IMR-90 (cell line): ENCODE results near the gene ADAMTS12. TPM values are rescaled to one million over a fixed set of nuclear protein-coding genes. Genes with fewer than 3 reads are reported as not detected.

Experiments
- ATAC-seq: fragments of 200-7000 bp; cut with Tn5 transposase; 2 replicates; pipeline ENCODE4 v1.9.1; 2020; ENCODE audit warnings: low read depth, mild to moderate bottlenecking, moderate library complexity
- BruUV-seq: library from RNA; stranded (reverse); fragments of 400-500 nt; replicated peaks from 2 replicates; lab custom pipeline; 2021; lab: Mats Ljungman, UMichigan
- CTCF ChIA-PET: fragments of 300-600 bp; formaldehyde crosslinking; extraction: SDS; loops from one replicate; lab custom pipeline; 2021; ENCODE audit warnings: antibody characterized with exemption; lab: Yijun Ruan, JAX
- POLR2A ChIA-PET: fragments of 300-600 bp; sonication (Branson Sonifier 250); formaldehyde crosslinking; loops from one replicate; lab custom pipeline; 2022; ENCODE audit warnings: antibody characterized with exemption; ENCODE audit not compliant: unreplicated experiment; lab: Charles Lee
- DNase-seq: peaks from one replicate; pipeline ENCODE4 v3.0.0; 2013
- H2AFZ ChIP-seq: replicated peaks from 2 replicates; pipeline ENCODE3; 2013; ENCODE audit warnings: low read length, mild to moderate bottlenecking; ENCODE audit not compliant: poor library complexity
- H2AK5ac ChIP-seq: 2 replicates; pipeline ENCODE4 v1.6.1; 2013; ENCODE audit warnings: low read depth, low read length, inconsistent platforms
- H2AK9ac ChIP-seq: replicated peaks from 2 replicates; pipeline ENCODE3; 2013; ENCODE audit warnings: mild to moderate bottlenecking, low read depth, low read length, moderate library complexity; ENCODE audit not compliant: poor library complexity
- H2BK120ac ChIP-seq: 2 replicates; pipeline ENCODE4 v1.6.1; 2013; ENCODE audit warnings: low read depth, low read length, inconsistent platforms
- H2BK15ac ChIP-seq: 3 replicates; pipeline ENCODE4 v1.6.1; 2013; ENCODE audit warnings: low read depth, low read length, inconsistent platforms
- H2BK20ac ChIP-seq: 2 replicates; pipeline ENCODE4 v1.6.1; 2013; ENCODE audit warnings: low read depth, mild to moderate bottlenecking, inconsistent platforms, low read length, moderate library complexity
- H2BK5ac ChIP-seq: 2 replicates; pipeline ENCODE4 v1.6.1; 2013; ENCODE audit warnings: mild to moderate bottlenecking, low read depth, low read length, inconsistent platforms; ENCODE audit not compliant: poor library complexity, severe bottlenecking
- H3K14ac ChIP-seq: replicated peaks from 2 replicates; pipeline ENCODE4 v1.6.1; 2013; ENCODE audit warnings: low read depth, low read length, inconsistent platforms
- H3K18ac ChIP-seq: 2 replicates; pipeline ENCODE4 v1.6.1; 2013; ENCODE audit warnings: low read depth, low read length, control low read depth
- H3K23ac ChIP-seq: 2 replicates; pipeline ENCODE4 v1.6.1; 2013; ENCODE audit warnings: low read depth, low read length, inconsistent platforms
- H3K27ac ChIP-seq: 2 replicates; pipeline ENCODE4 v1.5.1; 2013; ENCODE audit warnings: mild to moderate bottlenecking, control low read depth, low read length; ENCODE audit not compliant: insufficient read depth
- H3K27me3 ChIP-seq: 2 replicates; pipeline ENCODE4 v1.6.1; 2013; ENCODE audit warnings: low read length; ENCODE audit not compliant: control insufficient read depth, insufficient read depth
- H3K36me3 ChIP-seq: 2 replicates; pipeline ENCODE4 v1.6.1; 2013; ENCODE audit warnings: low read length, mixed read lengths; ENCODE audit not compliant: control insufficient read depth, insufficient read depth
- H3K4ac ChIP-seq: 2 replicates; pipeline ENCODE4 v1.6.1; 2013; ENCODE audit warnings: low read depth, low read length, inconsistent platforms
- H3K4me1 ChIP-seq: 2 replicates; pipeline ENCODE4 v1.6.1; 2013; ENCODE audit warnings: low read length, mixed read lengths; ENCODE audit not compliant: control insufficient read depth, insufficient read depth
- H3K4me2 ChIP-seq: 2 replicates; pipeline ENCODE4 v1.6.1; 2013; ENCODE audit warnings: low read depth, mild to moderate bottlenecking, control low read depth, low read length, moderate library complexity
- H3K4me3 ChIP-seq: 2 replicates; pipeline ENCODE4 v1.5.1; 2013; ENCODE audit warnings: low read depth, mild to moderate bottlenecking, control low read depth, low read length, moderate library complexity; ENCODE audit not compliant: insufficient read depth
- H3K56ac ChIP-seq: 2 replicates; pipeline ENCODE4 v1.6.1; 2013; ENCODE audit warnings: low read length, inconsistent platforms; ENCODE audit not compliant: insufficient read depth; ENCODE audit errors: extremely low read depth
- H3K79me1 ChIP-seq, 2 experiments: 2 replicates each; pipeline ENCODE4 v1.6.1; 2013; ENCODE audit warnings: low read length in 2 of 2, inconsistent platforms in 1 of 2, low read depth in 1 of 2
- H3K9ac ChIP-seq: 2 replicates; pipeline ENCODE4 v1.6.1; 2013; ENCODE audit warnings: low read depth, low read length, control low read depth
- H3K9me1 ChIP-seq: 2 replicates; pipeline ENCODE4 v1.6.1; 2013; ENCODE audit warnings: low read length, inconsistent platforms; ENCODE audit not compliant: insufficient read depth
- H3K9me3 ChIP-seq: 2 replicates; pipeline ENCODE4 v1.6.1; 2013; ENCODE audit warnings: low read length; ENCODE audit not compliant: control insufficient read depth, insufficient read depth
- H4K20me1 ChIP-seq: 2 replicates; pipeline ENCODE4 v1.6.1; 2013; ENCODE audit warnings: low read length, inconsistent platforms; ENCODE audit not compliant: insufficient read depth
- H4K5ac ChIP-seq: 2 replicates; pipeline ENCODE4 v1.6.1; 2013; ENCODE audit warnings: mild to moderate bottlenecking, low read depth, low read length, control low read depth
- H4K8ac ChIP-seq, 2 experiments: 2 replicates each; pipeline ENCODE4 v1.6.1; 2013; ENCODE audit warnings: low read depth in 2 of 2, low read length in 2 of 2, control low read depth in 1 of 2, inconsistent platforms in 1 of 2
- H4K91ac ChIP-seq: 2 replicates; pipeline ENCODE4 v1.6.1; 2013; ENCODE audit warnings: low read depth, low read length, inconsistent platforms; ENCODE audit not compliant: insufficient read depth
- BHLHE40 ChIP-seq: fragments of 150-350 bp; IDR thresholded peaks from 2 replicates; pipeline ENCODE4 v1.6.1; 2016; ENCODE audit warnings: mild to moderate bottlenecking, low read depth, low read length
- ELK1 ChIP-seq: fragments of 150-350 bp; IDR thresholded peaks from 2 replicates; pipeline ENCODE4 v1.6.1; 2016; ENCODE audit warnings: low read depth, mild to moderate bottlenecking, low read length, moderate library complexity, borderline replicate concordance
- FOS ChIP-seq: fragments of 150-350 bp; IDR thresholded peaks from 2 replicates; pipeline ENCODE4 v1.6.1; 2016; ENCODE audit warnings: low read depth, low read length
- MAFK ChIP-seq: IDR thresholded peaks from 2 replicates; pipeline ENCODE4 v1.6.1; 2012; ENCODE audit warnings: low read depth, low read length, improper control_type of control experiment
- MAZ ChIP-seq: IDR thresholded peaks from 2 replicates; pipeline ENCODE4 v1.6.1; 2012; ENCODE audit warnings: low read depth, mild to moderate bottlenecking, low read length, improper control_type of control experiment, moderate library complexity, borderline replicate concordance
- MXI1 ChIP-seq: IDR thresholded peaks from 2 replicates; pipeline ENCODE4 v1.6.1; 2012; ENCODE audit warnings: low read depth, mild to moderate bottlenecking, low read length, moderate library complexity, borderline replicate concordance
- NFE2L2 ChIP-seq: fragments of 150-350 bp; IDR thresholded peaks from 2 replicates; pipeline ENCODE4 v1.6.1; 2016; ENCODE audit warnings: low read depth, mild to moderate bottlenecking, low read length
- RAD21 ChIP-seq: IDR thresholded peaks from 2 replicates; pipeline ENCODE4 v1.6.1; 2012; ENCODE audit warnings: low read length, improper control_type of control experiment
- RCOR1 ChIP-seq: IDR thresholded peaks from 2 replicates; pipeline ENCODE4 v1.6.1; 2012; ENCODE audit warnings: mild to moderate bottlenecking, low read length, improper control_type of control experiment; ENCODE audit not compliant: insufficient replicate concordance
- RFX5 ChIP-seq: IDR thresholded peaks from 2 replicates; pipeline ENCODE4 v1.8.0; 2012; ENCODE audit warnings: low read depth, mild to moderate bottlenecking, low read length, moderate library complexity
- SMC3 ChIP-seq: fragments of 150-350 bp; IDR thresholded peaks from 2 replicates; pipeline ENCODE4 v1.6.1; 2016; ENCODE audit warnings: low read depth, mild to moderate bottlenecking, antibody characterized with exemption, low read length, moderate library complexity
- USF2 ChIP-seq: fragments of 150-350 bp; IDR thresholded peaks from 2 replicates; pipeline ENCODE4 v1.6.1; 2017; ENCODE audit warnings: mild to moderate bottlenecking, antibody characterized with exemption, low read length, low read depth
- WGBS, 2 experiments: methylation state at CpG; one replicate each; pipeline versions ENCODE4 v1.1.5 to v1.1.7; 2013; ENCODE audit warnings: missing lambda C conversion rate in 2 of 2; ENCODE audit not compliant: insufficient read length in 1 of 2; ENCODE audit errors: extremely low coverage in 2 of 2; 5-methylcytosine and 5-hydroxymethylcytosine counted together
- dilution Hi-C: fragments of 300-500 bp; cut with HindIII; formaldehyde crosslinking; loops from one replicate; pipeline ENCODE4 v1.14.3; 2018; ENCODE audit warnings: low sequenced_read_pairs; ENCODE audit not compliant: unreplicated experiment
- in situ Hi-C: fragments of 300-500 bp; cut with MboI; formaldehyde crosslinking; loops from 3 replicates; pipeline ENCODE4 v1.14.3; 2019; ENCODE audit warnings: low sequenced_read_pairs, inconsistent platforms, mixed read lengths
- intact Hi-C: fragments of 100-400 bp; cut with micrococcal nuclease; formaldehyde crosslinking; loops from 2 replicates; pipeline ENCODE4 v1.10.0; 2022
- polyA plus RNA-seq, 3 experiments: library from polyadenylated mRNA; depleted of rRNA; stranded (reverse); fragments of >200 nt; gene quantifications; 2 replicates each; pipeline ENCODE4 v1.2.3, GENCODE V29; 2012; ENCODE audit warnings: low replicate concordance in 1 of 3
- total RNA-seq: library from RNA; depleted of rRNA; stranded (reverse); fragments of >200 nt; gene quantifications from 2 replicates; pipeline ENCODE4 v1.2.3, GENCODE V29; 2012

Gene ADAMTS12
- total and polyA plus RNA-seq, 2 of the 4 experiments (the other 2 are of a cell fraction) = 27.3 to 51.3 TPM

- H2AK9ac ChIP-seq = no peak overlapping the region
- H2BK15ac ChIP-seq = no peak overlapping the region
- H3K27me3 ChIP-seq = no peaks in the 10 kb centered on the region
- no peaks in the 10 kb centered on the region for H3K9me3 ChIP-seq
- DNase-seq = no peak
- H4K8ac ChIP-seq = no peak overlapping the region
- TF ChIP-seq RAD21 (no peak), BHLHE40 (no peak), SMC3 (no peak), MAZ (no peak), NFE2L2 (no peak), MAFK (no peak), USF2 (no peak), RCOR1 (no peak), MXI1 (no peak), RFX5 (no peak), ELK1 (no peak), FOS (no peak)
- CTCF ChIA-PET = no interaction called here
- H2BK20ac ChIP-seq = no peak overlapping the region
- no peak overlapping the region for H3K4me3 ChIP-seq
- H3K9me1 ChIP-seq = no peaks in the 10 kb centered on the region; the same call in 1 of the 2 replicates
- no peaks in the 10 kb centered on the region for H3K4me1 ChIP-seq
- no peak overlapping the region for H4K5ac ChIP-seq
- H2AFZ ChIP-seq = no peak overlapping the region
- POLR2A ChIA-PET = no interaction called here
- no peaks in the 10 kb centered on the region; the same call in 1 of the 2 replicates for H3K36me3 ChIP-seq
- in situ Hi-C loops (no loop called here), dilution Hi-C loops (no loop called here), intact Hi-C loops (no loop called here)
- H3K9ac ChIP-seq = no peak overlapping the region
- ATAC-seq = no peak
- no peak overlapping the region for H2AK5ac ChIP-seq
- BruUV-seq = no TSS peak
- no peak overlapping the region for H3K18ac ChIP-seq
- no peak overlapping the region for H3K23ac ChIP-seq
- H3K79me1 ChIP-seq = no peaks in the 10 kb centered on the region
- H3K56ac ChIP-seq = no peak overlapping the region
- H2BK5ac ChIP-seq = no peak overlapping the region
- no peak overlapping the region for H2BK120ac ChIP-seq
- H4K91ac ChIP-seq = no peak overlapping the region
- no CpG with 5 or more reads among the region's 1 CpG for WGBS, 2 experiments
- no peaks in the 10 kb centered on the region for H4K20me1 ChIP-seq
- no peak overlapping the region for H3K14ac ChIP-seq
- H3K4ac ChIP-seq = no peak overlapping the region
- H3K27ac ChIP-seq = no peak overlapping the region
- no peak overlapping the region for H3K4me2 ChIP-seq
Observed at GRCh38 chr5:33537240-33537639, 354.6 kb downstream of the ADAMTS12 start.
